Astrocyte (in vitro differentiated cells and primary cell): Measurements from ENCODE around the gene USP48.

Experiments used
- CTCF ChIP-seq: IDR thresholded peaks from 2 replicates; pipeline ENCODE4 v1.5.1; 2011; ENCODE audit warnings: low read depth, mild to moderate bottlenecking, inconsistent platforms, low read length, moderate library complexity; ENCODE audit not compliant: insufficient read depth
- EZH2 ChIP-seq: IDR thresholded peaks from 2 replicates; pipeline ENCODE4 v1.6.1; 2012; ENCODE audit warnings: mild to moderate bottlenecking, low read length, inconsistent platforms; ENCODE audit not compliant: insufficient read depth

DNA sequence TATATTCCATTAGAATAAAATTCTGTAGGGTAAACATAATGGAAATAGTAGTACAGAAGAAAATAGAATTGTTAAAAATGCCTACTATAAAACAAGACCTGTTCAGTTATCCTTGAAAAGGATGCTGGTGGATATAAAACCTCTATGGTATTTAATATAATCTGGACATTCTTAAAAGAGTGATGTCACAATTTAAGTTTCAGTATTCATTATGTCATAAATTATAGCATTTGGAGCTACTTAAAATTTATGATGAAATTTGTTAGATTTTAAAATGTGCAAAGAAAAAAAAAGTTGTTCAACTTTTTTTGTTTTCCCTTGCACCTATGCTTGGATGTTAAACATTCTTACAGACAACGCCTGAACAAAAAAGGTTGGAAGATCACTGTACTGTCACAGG, 50.3 kb downstream of the USP48 start:
- TF ChIP-seq CTCF = no peak
- no peak for TF ChIP-seq EZH2
